SK-N-MC (cell line): ENCODE measurements around the gene SLC23A1.

Source experiments
- EZH2 ChIP-seq: fragments of 200-600 bp; sonication (generic); IDR thresholded peaks from one replicate; pipeline ENCODE4 v1.6.1; 2017; ENCODE audit warnings: antibody characterized with exemption
- FOXP2 ChIP-seq: optimal IDR thresholded peaks from 2 replicates; pipeline ENCODE3; 2011; ENCODE audit warnings: mild to moderate bottlenecking, moderate library complexity; ENCODE audit not compliant: insufficient read depth; ENCODE audit errors: extremely low read length, control extremely low read depth
- POLR2AphosphoS5 ChIP-seq: IDR thresholded peaks from 2 replicates; pipeline ENCODE4 v1.6.1; 2012; ENCODE audit warnings: mild to moderate bottlenecking, low read depth, low read length, borderline replicate concordance

DNA sequence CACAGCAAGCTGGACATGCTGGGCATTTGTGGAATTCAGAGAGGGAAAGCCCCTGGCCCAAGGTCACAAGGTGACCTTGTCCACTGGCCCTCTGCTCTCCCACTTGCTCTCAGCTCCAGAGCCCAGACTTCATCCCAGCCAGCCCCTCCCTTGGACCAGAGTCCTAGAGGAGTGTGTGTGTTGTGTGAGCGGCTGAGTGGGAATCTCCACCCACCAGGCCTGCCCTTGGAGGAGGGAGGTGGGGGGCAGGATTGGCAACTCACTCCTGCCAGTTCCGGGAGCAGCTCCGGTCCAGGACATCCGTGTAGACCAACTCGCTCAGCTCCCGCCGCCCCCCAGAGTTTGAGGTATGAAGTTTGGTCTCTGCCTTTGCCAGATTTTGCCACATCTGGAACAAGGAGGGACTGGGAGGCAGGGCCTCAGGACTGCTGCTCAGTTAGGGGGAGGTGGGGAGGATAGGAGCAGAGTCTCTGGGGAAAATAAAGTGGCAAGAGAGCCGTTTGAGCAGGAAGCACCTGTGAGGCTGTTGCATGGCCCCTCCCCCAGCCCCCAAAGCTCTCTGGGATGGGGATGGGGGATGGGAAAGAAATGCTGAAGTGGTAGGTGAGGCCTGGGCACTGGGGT lies 5.2 kb upstream of the SLC23A1 start:
- TF ChIP-seq POLR2AphosphoS5 (no peak), EZH2 (no peak), FOXP2 (no peak)
